GM21515 (cell line): ENCODE measurements around the gene ITGA3.

Experiments
- ATAC-seq: cut with Tn5 transposase; IDR thresholded peaks from one replicate; pipeline ENCODE4 v1.9.1; 2021; ENCODE audit not compliant: unreplicated experiment

Gene ITGA3

GRCh38 chr17:50106393-50107131 is 50.7 kb downstream of the ITGA3 start:
- no peak for ATAC-seq

- no peak for ATAC-seq
Observed at GRCh38 chr17:50107790-50108414, 52.0 kb downstream of the ITGA3 start.

- no peak for ATAC-seq
Observed at GRCh38 chr17:50108556-50108955, 52.6 kb downstream of the ITGA3 start.

GRCh38 chr17:50109207-50109606 is 53.3 kb downstream of the ITGA3 start:
- ATAC-seq: no peak

- no peak for ATAC-seq
Observed at GRCh38 chr17:50109785-50110184, 53.9 kb downstream of the ITGA3 start.

- no peak for ATAC-seq
Observed at GRCh38 chr17:50110591-50111349, 54.9 kb downstream of the ITGA3 start.

GRCh38 chr17:50111673-50112655 is 56.1 kb downstream of the ITGA3 start:
- ATAC-seq: no peak

- ATAC-seq: no peak
Observed at GRCh38 chr17:50112694-50113093, 56.8 kb downstream of the ITGA3 start.

- ATAC-seq: no peak
Observed at GRCh38 chr17:50113624-50114320, 57.9 kb downstream of the ITGA3 start.

GRCh38 chr17:50114401-50114800 is 58.5 kb downstream of the ITGA3 start:
- no peak for ATAC-seq

GRCh38 chr17:50114849-50115357 is 59.0 kb downstream of the ITGA3 start:
- ATAC-seq: no peak

GRCh38 chr17:50115756-50116155 is 59.8 kb downstream of the ITGA3 start:
- ATAC-seq: no peak

- no peak for ATAC-seq
Observed at GRCh38 chr17:50117202-50118051, 61.5 kb downstream of the ITGA3 start.

- no peak for ATAC-seq
Observed at GRCh38 chr17:50118076-50118827, 62.3 kb downstream of the ITGA3 start.

GRCh38 chr17:50118828-50119218 is 62.9 kb downstream of the ITGA3 start:
- no peak for ATAC-seq

GRCh38 chr17:50120475-50121253 is 64.8 kb downstream of the ITGA3 start:
- no peak for ATAC-seq

GRCh38 chr17:50122945-50123344 is 67.0 kb downstream of the ITGA3 start:
- no peak for ATAC-seq
